ENCODE data around the gene SLIT1.

Gene SLIT1

GRCh38 chr10:97185326-97186058, at the start of gene SLIT1:
Gene SLIT1 (minus strand): TSS chr10:97185959. CDS start chr10:97185674, 285 bp downstream.
- peak; percentile 13 for DNase-seq (ENCODE audit: low spot score)

- DNase-seq (ENCODE audit: low spot score), result no peak
These were observed 49.6 kb upstream of the SLIT1 start for GRCh38 chr10:97235353-97235752.

GRCh38 chr10:97234400-97234799, 48.6 kb upstream of the SLIT1 start:
- peak; percentile 53 for DNase-seq (ENCODE audit: low spot score)

GRCh38 chr10:97230146-97230545, 44.4 kb upstream of the SLIT1 start:
- DNase-seq (ENCODE audit: low spot score), result no peak

GRCh38 chr10:97229322-97230015, 43.7 kb upstream of the SLIT1 start:
- no peak for DNase-seq (ENCODE audit: low spot score)

- DNase-seq (ENCODE audit: low spot score), result no peak
These were observed 43.0 kb upstream of the SLIT1 start for GRCh38 chr10:97228775-97229157.

- peak; percentile 44 for DNase-seq (ENCODE audit: low spot score)
These were observed 42.5 kb upstream of the SLIT1 start for GRCh38 chr10:97228130-97228774.

GRCh38 chr10:97226398-97226797, 40.6 kb upstream of the SLIT1 start:
- no peak for DNase-seq (ENCODE audit: low spot score)

- DNase-seq (ENCODE audit: low spot score), result no peak
These were observed 39.0 kb upstream of the SLIT1 start for GRCh38 chr10:97224483-97225435.

GRCh38 chr10:97222326-97222961, 36.7 kb upstream of the SLIT1 start:
- peak; percentile 2 for DNase-seq (ENCODE audit: low spot score)

GRCh38 chr10:97220355-97220754, 34.6 kb upstream of the SLIT1 start:
- no peak for DNase-seq (ENCODE audit: low spot score)

GRCh38 chr10:97217299-97217698, 31.5 kb upstream of the SLIT1 start:
- DNase-seq (ENCODE audit: low spot score), result no peak

- DNase-seq (ENCODE audit: low spot score), result no peak
These were observed 30.0 kb upstream of the SLIT1 start for GRCh38 chr10:97215619-97216260.

GRCh38 chr10:97213431-97213830, 27.7 kb upstream of the SLIT1 start:
- DNase-seq (ENCODE audit: low spot score), result no peak

GRCh38 chr10:97211229-97211628, 25.5 kb upstream of the SLIT1 start:
- DNase-seq (ENCODE audit: low spot score), result no peak

GRCh38 chr10:97210543-97210960, 24.8 kb upstream of the SLIT1 start:
- peak; percentile 79 for DNase-seq (ENCODE audit: low spot score)

- DNase-seq (ENCODE audit: low spot score), result no peak
These were observed 22.1 kb upstream of the SLIT1 start for GRCh38 chr10:97207756-97208346.

GRCh38 chr10:97207131-97207530, 21.4 kb upstream of the SLIT1 start:
- DNase-seq (ENCODE audit: low spot score), result no peak

GRCh38 chr10:97204826-97205679, 19.3 kb upstream of the SLIT1 start:
- DNase-seq (ENCODE audit: low spot score), result no peak

- no peak for DNase-seq (ENCODE audit: low spot score)
These were observed 17.5 kb upstream of the SLIT1 start for GRCh38 chr10:97203220-97203619.
